GM18907 (cell line): Measurements from ENCODE around the gene AP4M1.

Experiments used
- ATAC-seq: cut with Tn5 transposase; IDR thresholded peaks from one replicate; pipeline ENCODE4 v1.9.1; 2021; ENCODE audit warnings: mild to moderate bottlenecking, moderate library complexity; ENCODE audit not compliant: unreplicated experiment

The AP4M1 gene

GRCh38 chr7:100157334-100158228 lies 56.1 kb downstream of the AP4M1 start:
- no peak for ATAC-seq
